ENCODE measurements around the gene RASGRF1. TPM values are rescaled to one million over a fixed set of nuclear protein-coding genes. Genes with fewer than 3 reads are reported as not detected.

RASGRF1 gene
- total and polyA plus RNA-seq, 2 experiments from 2014 or later: 0.05 to 0.24 TPM

GRCh38 chr15:79064496-79064895 is 26.1 kb downstream of the RASGRF1 start:
- no peak overlapping the region for H3K4me3 Mint-ChIP-seq
- Histone ChIP-seq H3K79me2 (replicated peaks; ENCODE audit: insufficient read depth) (no peaks in the 10 kb centered on the region), H3K4me1 (ENCODE audit: insufficient read depth) (peaks cover 10% of the 10 kb centered on the region), H2AFZ (no peak overlapping the region), H3F3A (replicated peaks; ENCODE audit: low read depth) (no peaks in the 10 kb centered on the region), H3K27ac (ENCODE audit: low read depth) (no peak overlapping the region), H3K27me3 (ENCODE audit: insufficient read depth) (peaks cover 13% of the 10 kb centered on the region; the same call in 1 of the 2 replicates), H3K4me2 (no peak overlapping the region), H3K36me3 (ENCODE audit: insufficient read depth) (no peaks in the 10 kb centered on the region), H3K4me3 (no peak overlapping the region), H4K20me1 (replicated peaks; ENCODE audit: insufficient read depth) (no peaks in the 10 kb centered on the region), H3K9me2 (ENCODE audit: insufficient read depth) (0 out of 2 replicates have a peak, but pooled peaks cover 3% of the 10 kb centered on the region)
- DNase-seq (ENCODE audit: low spot score): no peak
- H3K36me3 Mint-ChIP-seq (ENCODE audit: low read depth): no peaks in the 10 kb centered on the region
- TF ChIP-seq EZH2phosphoT487 (IDR thresholded peaks at IDR 0.05; ENCODE audit: unreplicated experiment) (no peak), NANOG (IDR thresholded peaks at IDR 0.05; ENCODE audit: borderline replicate concordance) (no peak), ZNF462 (CRISPR knock-in tag; IDR thresholded peaks at IDR 0.05) (no peak), POLR2AphosphoS5 (IDR thresholded peaks at IDR 0.05; ENCODE audit: low read depth) (no peak), EZH2 (IDR thresholded peaks at IDR 0.05; ENCODE audit: low read depth, unreplicated experiment) (no peak), REST (IDR thresholded peaks at IDR 0.05; ENCODE audit: unreplicated experiment) (no peak), JUNB (IDR thresholded peaks at IDR 0.05; ENCODE audit: unreplicated experiment) (no peak), ETS1 (IDR thresholded peaks at IDR 0.05) (no peak), STAT1 (IDR thresholded peaks at IDR 0.05; ENCODE audit: unreplicated experiment) (no peak), ZNF331 (CRISPR knock-in tag; IDR thresholded peaks at IDR 0.05; ENCODE audit: low read depth) (no peak), CREB1 (CRISPR knock-in tag; IDR thresholded peaks at IDR 0.05; ENCODE audit: low read depth) (no peak), ZNF114 (CRISPR knock-in tag; IDR thresholded peaks at IDR 0.05) (no peak), CTCF (conservative IDR thresholded peaks at IDR 0.05; ENCODE audit: low read depth in 2 of 2) (no peak)
- H3K4me1 Mint-ChIP-seq: peaks cover 13% of the 10 kb centered on the region
- H3K9me3 Mint-ChIP-seq: no peaks in the 10 kb centered on the region
- no peak for ATAC-seq
- H3K27me3 Mint-ChIP-seq (ENCODE audit: insufficient read depth, low read depth, poor library complexity): peaks cover 21% of the 10 kb centered on the region
- no peak overlapping the region for H3K27ac Mint-ChIP-seq

All from GM23338 (cell line).